Gastroesophageal sphincter (tissue), 4 donors: Measurements from ENCODE around the gene KRT15. TPM values are rescaled to one million over a fixed set of nuclear protein-coding genes. Genes with fewer than 3 reads are reported as not detected.

Experiments
- ATAC-seq: fragments of 150-250 bp; one replicate; pipeline ENCODE4 v1.9.1; 2016; ENCODE audit warnings: mild to moderate bottlenecking, moderate library complexity
- H3K27ac ChIP-seq, 4 donors: fragments of 200-600 bp; sonication (generic) in 3 of 4; 1 replicate in 3 of 4; 2 replicates in 1 of 4; pipeline ENCODE4 v1.5.1; 2016 to 2019
- H3K27me3 ChIP-seq: fragments of 200-600 bp; sonication (generic); one replicate; pipeline ENCODE4 v1.5.1; 2019
- H3K36me3 ChIP-seq, 2 donors: fragments of 200-600 bp; sonication (generic); one replicate each; pipeline ENCODE4 v1.5.1; 2019; ENCODE audit warnings: control low read depth in 1 of 2
- H3K4me1 ChIP-seq, 3 donors: fragments of 200-600 bp; sonication (generic); 1 replicate in 2 of 3; 2 replicates in 1 of 3; pipeline ENCODE4 v1.5.1; 2016 to 2019; ENCODE audit warnings: control low read depth in 2 of 3
- H3K4me3 ChIP-seq, 2 donors: fragments of 200-600 bp; sonication (generic); one replicate each; pipeline ENCODE4 v1.5.1; 2019; ENCODE audit warnings: mild to moderate bottlenecking in 1 of 2, moderate library complexity in 1 of 2
- H3K9me3 ChIP-seq, 3 donors: fragments of 200-600 bp; sonication (generic); one replicate each; pipeline ENCODE4 v1.5.1; 2017 to 2019; ENCODE audit warnings: control low read depth in 2 of 3
- EP300 ChIP-seq: sonication (generic); formaldehyde crosslinking; IDR thresholded peaks from one replicate; pipeline ENCODE4 v1.6.1; 2017; ENCODE audit warnings: antibody characterized with exemption, mild to moderate bottlenecking
- POLR2A ChIP-seq, 2 donors: fragments of 450-650 bp; IDR thresholded peaks; one replicate each; pipeline ENCODE4 v1.6.1; 2017; ENCODE audit warnings: antibody characterized with exemption in 2 of 2, mild to moderate bottlenecking in 2 of 2, moderate library complexity in 1 of 2
- POLR2AphosphoS5 ChIP-seq: sonication (generic); formaldehyde crosslinking; IDR thresholded peaks from one replicate; pipeline ENCODE4 v1.6.1; 2017; ENCODE audit warnings: antibody characterized with exemption
- WGBS, 2 donors: methylation state at CpG; one replicate each; pipeline ENCODE4 v1.1.5; 2018; ENCODE audit warnings: low coverage in 1 of 2; 5-methylcytosine and 5-hydroxymethylcytosine counted together
- total RNA-seq, 4 donors: library from RNA; depleted of rRNA; stranded (reverse); fragments of >200 nt; gene quantifications; one replicate each; pipeline ENCODE4 v1.1.0, GENCODE V29; 2016
- TF ChIP-seq, protein P1 (sequence below), 4 experiments: fragments of 200-600 bp in 2 of 4; fragments of 450-650 bp in 2 of 4; sonication (generic) in 1 of 4; IDR thresholded peaks; one replicate each; pipeline ENCODE4 v1.5.1; 2017 to 2019; ENCODE audit warnings: antibody characterized with exemption in 4 of 4, mild to moderate bottlenecking in 2 of 4, moderate library complexity in 2 of 4

The KRT15 gene
- total RNA-seq, 4 donors from 2014 or later = 1.2 to 129 (median 4.2) TPM

DNA sequence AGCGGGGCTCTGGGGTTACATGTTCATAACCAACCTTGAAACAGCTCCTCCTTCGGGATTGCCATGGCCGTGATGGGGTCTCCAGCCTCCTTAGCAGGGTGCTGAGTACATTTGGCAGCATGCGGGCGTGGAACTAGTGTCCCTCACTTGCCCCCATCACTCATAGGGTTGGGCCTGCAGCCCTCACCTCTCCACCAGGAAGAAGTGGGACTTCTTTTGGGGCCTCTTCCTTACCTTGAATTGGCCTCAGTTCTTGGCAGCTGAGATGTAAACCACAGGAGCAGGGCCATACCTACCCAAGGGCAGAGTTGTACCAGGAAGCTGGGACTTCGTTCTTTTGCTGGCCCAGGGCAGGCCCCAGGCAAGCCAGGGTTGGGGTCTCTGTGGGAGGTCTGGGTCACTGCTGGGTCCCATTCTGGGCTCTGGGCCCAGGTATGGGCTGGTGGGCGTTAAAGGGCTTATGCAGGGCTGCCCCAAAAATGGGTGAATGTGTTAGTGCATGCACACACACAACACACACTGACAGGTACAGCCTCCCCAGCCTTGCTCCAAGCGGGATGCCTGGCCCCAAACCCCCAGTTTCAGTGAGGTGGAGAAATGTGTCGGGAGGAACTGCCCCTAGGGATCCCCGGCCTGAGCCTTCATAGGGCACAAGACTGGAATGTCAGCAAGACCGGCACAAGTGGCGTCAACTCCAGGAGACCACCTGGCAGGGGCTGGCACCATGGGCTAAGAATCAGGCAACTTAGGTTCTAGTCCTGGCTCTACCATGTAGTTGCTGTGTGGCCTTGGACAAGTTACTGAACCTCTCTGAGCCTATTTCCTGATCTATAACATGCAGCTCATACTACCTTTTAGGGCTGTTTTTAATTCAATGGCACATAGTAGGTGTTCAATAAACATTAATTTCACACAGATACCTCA lies 3.9 kb upstream of the KRT15 start:
- no peak for TF ChIP-seq POLR2AphosphoS5
- TF ChIP-seq, protein P1, sequence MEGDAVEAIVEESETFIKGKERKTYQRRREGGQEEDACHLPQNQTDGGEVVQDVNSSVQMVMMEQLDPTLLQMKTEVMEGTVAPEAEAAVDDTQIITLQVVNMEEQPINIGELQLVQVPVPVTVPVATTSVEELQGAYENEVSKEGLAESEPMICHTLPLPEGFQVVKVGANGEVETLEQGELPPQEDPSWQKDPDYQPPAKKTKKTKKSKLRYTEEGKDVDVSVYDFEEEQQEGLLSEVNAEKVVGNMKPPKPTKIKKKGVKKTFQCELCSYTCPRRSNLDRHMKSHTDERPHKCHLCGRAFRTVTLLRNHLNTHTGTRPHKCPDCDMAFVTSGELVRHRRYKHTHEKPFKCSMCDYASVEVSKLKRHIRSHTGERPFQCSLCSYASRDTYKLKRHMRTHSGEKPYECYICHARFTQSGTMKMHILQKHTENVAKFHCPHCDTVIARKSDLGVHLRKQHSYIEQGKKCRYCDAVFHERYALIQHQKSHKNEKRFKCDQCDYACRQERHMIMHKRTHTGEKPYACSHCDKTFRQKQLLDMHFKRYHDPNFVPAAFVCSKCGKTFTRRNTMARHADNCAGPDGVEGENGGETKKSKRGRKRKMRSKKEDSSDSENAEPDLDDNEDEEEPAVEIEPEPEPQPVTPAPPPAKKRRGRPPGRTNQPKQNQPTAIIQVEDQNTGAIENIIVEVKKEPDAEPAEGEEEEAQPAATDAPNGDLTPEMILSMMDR (IDR thresholded peaks at IDR 0.05) = no peak
- TF ChIP-seq EP300 = no peak
- no peak for TF ChIP-seq POLR2A (IDR thresholded peaks at IDR 0.05)
- 76 to 83% methylated on average over 2 to 3 of the region's 12 CpGs for WGBS, 2 donors
- H3K9me3 ChIP-seq = no peaks in the 10 kb centered on the region
- H3K27me3 ChIP-seq = peaks cover 35% of the 10 kb centered on the region
- H3K4me3 ChIP-seq = no peak overlapping the region
- H3K27ac ChIP-seq = no peak overlapping the region
- no peaks in the 10 kb centered on the region for H3K36me3 ChIP-seq
- H3K4me1 ChIP-seq = peaks cover 0 to 4% (median under 1%) of the 10 kb centered on the region in 3 donors
- ATAC-seq = no peak

DNA sequence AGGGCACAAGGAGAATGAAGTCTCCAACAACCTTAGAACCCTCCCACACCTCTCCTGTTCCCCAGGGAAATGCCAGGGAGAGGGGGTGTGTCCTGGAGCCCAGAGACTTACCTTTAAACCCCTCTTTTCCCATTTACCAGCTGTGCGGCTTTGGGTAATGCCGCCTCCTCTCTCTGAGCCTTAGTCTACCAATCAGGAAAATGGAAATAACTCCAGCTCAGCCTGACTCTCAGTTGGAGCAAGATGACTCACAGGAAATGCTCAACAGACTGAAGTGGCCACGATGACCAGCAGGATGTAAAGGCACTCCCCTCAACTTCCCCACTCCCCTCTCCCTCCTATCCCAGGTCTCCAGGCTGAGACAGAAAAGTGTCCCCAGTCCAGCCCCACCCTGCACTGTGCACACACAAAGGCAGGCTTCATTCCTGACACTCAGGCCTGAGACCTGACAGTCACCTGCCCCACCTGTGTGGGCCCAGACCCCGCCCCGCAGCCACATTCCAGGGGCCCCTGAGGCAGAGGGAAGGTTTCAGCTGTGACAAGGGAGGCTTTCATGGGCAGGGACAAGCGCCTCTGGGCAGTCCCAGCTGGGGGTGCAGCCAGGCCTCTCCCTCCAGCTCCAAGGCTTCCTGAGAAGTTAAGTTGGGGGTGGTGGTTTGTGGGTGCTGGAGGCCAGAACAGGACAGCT lies 3.0 kb upstream of the KRT15 start:
- 80% methylated on average over 1 of the region's 6 CpGs; no CpG with 5 or more reads in 1 of the 2 donors for WGBS, 2 donors
- H3K36me3 ChIP-seq = no peaks in the 10 kb centered on the region
- TF ChIP-seq EP300 (no peak), POLR2A (IDR thresholded peaks at IDR 0.05) (no peak), POLR2AphosphoS5 (no peak)
- TF ChIP-seq, protein P1 (IDR thresholded peaks at IDR 0.05) = no peak
- H3K27ac ChIP-seq = no peak overlapping the region
- no peaks in the 10 kb centered on the region for H3K9me3 ChIP-seq
- no peak overlapping the region for H3K4me3 ChIP-seq
- peaks cover 27% of the 10 kb centered on the region for H3K27me3 ChIP-seq
- H3K4me1 ChIP-seq = no peaks in the 10 kb centered on the region
- no peak for ATAC-seq

DNA sequence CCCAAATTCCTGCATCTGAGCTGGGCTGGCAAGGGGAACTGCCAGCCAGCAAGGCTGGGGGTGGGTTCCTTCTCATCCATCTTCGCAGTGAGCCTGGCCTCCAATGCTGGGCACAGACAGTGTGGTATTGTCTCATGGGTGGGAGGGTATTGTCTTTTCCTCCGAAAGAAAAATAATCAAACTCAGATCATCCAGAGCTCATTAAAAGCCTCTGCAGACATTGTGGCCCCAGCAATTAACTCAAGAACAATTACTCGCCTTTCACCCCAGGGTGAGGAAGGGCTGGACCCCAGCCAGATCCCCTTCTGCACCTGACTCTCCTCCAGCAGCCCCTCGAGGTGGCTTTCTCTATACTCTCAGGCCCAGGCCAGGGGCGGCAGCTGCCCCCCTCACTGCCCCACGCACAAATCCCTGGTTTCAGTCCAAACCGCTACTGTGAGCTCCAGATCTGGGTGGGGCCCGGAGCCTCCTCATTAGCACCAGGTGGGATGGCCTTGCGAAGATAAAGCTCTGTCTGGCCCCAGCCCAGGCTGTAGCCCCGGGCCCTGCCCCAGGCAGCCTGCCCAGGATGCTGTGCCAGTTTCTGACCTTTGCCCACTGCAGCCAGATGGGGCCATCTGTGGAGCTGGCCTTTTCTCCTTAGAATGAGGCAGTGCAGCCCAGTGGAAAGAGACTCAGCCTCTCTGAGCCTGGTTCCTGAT lies 2.3 kb upstream of the KRT15 start:
- Histone ChIP-seq H3K4me1 (no peaks in the 10 kb centered on the region), H3K4me3 (no peak overlapping the region), H3K36me3 (no peaks in the 10 kb centered on the region), H3K27me3 (peaks cover 20% of the 10 kb centered on the region), H3K9me3 (no peaks in the 10 kb centered on the region), H3K27ac (no peak overlapping the region)
- 40% methylated on average over 1 of the region's 10 CpGs; no CpG with 5 or more reads in 1 of the 2 donors for WGBS, 2 donors
- no peak for ATAC-seq
- TF ChIP-seq POLR2A (IDR thresholded peaks at IDR 0.05) (no peak), EP300 (no peak), POLR2AphosphoS5 (no peak)
- TF ChIP-seq, protein P1 (IDR thresholded peaks at IDR 0.05) = no peak

DNA sequence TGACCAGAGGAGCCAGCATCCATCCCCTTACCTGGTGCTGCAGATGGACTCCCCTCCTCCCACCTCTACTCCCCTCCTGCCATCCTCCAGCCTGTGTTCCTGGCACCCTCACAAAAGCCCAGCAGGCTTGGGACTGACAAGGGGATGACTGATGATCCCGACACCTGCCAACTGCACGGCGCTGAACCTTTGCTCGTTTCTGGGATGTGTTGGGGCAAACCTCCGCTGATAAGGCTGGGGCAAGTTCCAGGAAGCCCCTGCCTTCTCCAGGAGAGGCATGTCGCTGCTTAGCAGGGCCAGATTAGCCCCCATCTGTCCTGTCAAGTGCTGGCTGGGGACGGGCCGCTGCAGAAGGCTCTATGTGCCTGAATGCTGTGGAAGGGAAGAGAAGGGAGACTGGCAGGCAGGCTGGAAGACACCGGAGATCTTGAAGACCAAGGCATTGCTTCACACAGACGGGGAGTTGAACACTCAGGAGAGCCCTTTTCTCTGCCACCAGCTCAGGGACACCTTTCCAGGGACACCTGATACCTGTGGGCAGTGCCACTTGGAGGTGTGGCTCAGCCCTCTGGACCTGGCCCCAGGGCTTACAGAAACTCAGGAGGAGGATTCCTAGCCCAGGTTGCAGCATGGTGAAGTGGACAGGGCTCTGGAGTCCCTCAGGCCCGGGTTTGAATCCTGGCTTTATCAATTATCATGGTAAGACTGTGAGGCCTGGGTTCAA lies 973 bp upstream of the KRT15 start:
- 50 to 68% methylated on average over 1 to 3 of the region's 11 CpGs for WGBS, 2 donors
- H3K4me1 ChIP-seq = no peaks in the 10 kb centered on the region
- H3K27me3 ChIP-seq = peaks cover 20% of the 10 kb centered on the region
- no peak for TF ChIP-seq POLR2A (IDR thresholded peaks at IDR 0.05)
- no peak for TF ChIP-seq POLR2AphosphoS5
- TF ChIP-seq EP300 = no peak
- TF ChIP-seq, protein P1 (IDR thresholded peaks at IDR 0.05) = no peak
- no peak overlapping the region for H3K27ac ChIP-seq
- no peak for ATAC-seq
- H3K4me3 ChIP-seq = no peak overlapping the region
- H3K36me3 ChIP-seq = no peaks in the 10 kb centered on the region
- no peaks in the 10 kb centered on the region for H3K9me3 ChIP-seq
